ENCODE data around the gene SFXN3.

Gene SFXN3

DNA sequence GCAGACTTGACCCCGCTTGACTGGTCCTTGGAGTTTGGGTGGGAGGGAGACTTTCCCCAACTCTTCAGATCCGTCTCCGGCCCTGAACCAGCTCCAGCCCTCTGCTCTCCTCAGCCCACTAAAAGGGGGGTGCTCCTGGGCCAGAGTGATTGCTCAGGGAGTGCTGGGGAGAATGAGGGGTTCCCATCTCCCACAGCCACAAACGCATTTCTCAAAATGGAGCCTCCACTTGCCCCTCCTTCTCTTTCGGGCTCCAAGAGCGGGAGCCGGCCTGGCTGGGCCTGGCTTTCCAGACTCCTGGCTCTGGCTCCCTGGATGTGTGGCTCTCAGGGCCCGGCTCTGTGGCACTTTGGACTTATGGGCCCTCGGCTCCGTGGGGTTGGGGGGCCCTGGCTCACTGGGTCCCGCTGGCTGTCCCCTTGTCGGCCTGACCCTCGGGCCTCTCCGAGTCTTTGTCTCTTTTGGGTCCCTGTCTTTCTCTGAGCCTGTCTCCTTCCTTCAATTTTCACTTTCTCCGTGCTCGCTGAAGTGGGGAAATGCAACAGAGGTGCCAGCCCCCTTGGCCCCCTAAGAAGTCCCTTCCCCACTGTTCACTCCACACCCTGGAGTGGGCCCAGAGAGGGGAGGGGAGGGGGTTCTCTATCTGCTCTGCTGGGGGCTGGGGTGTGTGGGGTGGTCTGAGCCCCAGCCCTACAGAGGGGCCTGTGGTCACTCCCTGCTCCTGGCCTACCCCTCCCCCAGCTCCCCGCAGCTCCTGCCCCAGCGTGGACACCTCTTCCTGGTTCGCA is 30.7 kb upstream of the SFXN3 start:
- DNase-seq = no peak

GRCh38 chr10:101000915-101001658 is 29.9 kb upstream of the SFXN3 start:
- DNase-seq = no peak

- no peak for DNase-seq
Measured at GRCh38 chr10:101001659-101002035, 29.4 kb upstream of the SFXN3 start.

DNA sequence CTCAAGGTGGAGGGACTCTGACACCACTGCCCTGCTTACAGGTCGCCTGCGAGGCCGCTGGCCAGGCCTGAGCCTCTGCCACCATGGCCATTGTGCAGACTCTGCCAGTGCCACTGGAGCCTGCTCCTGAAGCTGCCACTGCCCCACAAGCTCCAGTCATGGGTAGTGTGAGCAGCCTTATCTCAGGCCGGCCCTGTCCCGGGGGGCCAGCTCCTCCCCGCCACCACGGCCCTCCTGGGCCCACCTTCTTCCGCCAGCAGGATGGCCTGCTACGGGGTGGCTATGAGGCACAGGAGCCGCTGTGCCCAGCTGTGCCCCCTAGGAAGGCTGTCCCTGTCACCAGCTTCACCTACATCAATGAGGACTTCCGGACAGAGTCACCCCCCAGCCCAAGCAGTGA is 28.6 kb upstream of the SFXN3 start:
- no peak for DNase-seq

- DNase-seq = no peak
Measured at GRCh38 chr10:101003639-101004206, 27.3 kb upstream of the SFXN3 start.

DNA sequence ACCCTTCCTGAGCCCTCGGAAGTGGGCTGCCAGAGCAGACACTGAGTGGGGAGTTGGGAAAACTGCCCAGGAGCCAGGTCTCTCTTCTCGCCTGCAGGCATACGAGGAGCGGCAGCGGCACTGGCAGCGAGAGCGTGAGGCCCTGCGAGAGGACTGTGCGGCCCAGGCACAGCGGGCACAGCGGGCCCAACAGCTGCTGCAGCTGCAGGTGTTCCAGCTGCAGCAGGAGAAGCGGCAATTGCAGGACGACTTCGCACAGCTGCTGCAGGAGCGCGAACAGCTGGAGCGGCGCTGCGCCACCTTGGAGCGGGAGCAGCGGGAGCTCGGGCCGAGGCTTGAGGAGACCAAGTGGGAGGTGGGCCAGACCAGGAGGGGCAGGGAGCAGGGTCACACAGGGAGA is 25.7 kb upstream of the SFXN3 start:
- DNase-seq = no peak

GRCh38 chr10:101005869-101006567 is 25.0 kb upstream of the SFXN3 start:
- DNase-seq = no peak

DNA sequence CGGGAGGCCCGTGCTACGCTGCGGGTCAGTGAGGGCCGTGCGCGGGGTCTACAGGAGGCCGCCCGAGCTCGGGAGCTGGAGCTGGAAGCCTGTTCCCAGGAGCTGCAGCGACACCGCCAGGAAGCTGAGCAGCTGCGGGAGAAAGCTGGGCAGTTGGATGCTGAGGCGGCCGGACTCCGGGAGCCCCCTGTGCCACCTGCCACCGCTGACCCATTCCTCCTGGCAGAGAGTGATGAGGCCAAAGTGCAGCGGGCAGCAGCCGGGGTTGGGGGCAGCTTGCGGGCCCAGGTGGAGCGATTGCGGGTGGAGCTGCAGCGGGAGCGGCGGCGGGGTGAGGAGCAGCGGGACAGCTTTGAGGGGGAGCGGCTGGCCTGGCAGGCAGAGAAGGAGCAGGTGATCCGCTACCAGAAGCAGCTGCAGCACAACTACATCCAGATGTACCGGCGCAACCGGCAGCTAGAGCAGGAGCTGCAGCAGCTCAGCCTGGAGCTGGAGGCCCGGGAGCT is 24.4 kb upstream of the SFXN3 start:
- no peak for DNase-seq

GRCh38 chr10:101007099-101007711 is 23.8 kb upstream of the SFXN3 start:
- DNase-seq = no peak

DNA sequence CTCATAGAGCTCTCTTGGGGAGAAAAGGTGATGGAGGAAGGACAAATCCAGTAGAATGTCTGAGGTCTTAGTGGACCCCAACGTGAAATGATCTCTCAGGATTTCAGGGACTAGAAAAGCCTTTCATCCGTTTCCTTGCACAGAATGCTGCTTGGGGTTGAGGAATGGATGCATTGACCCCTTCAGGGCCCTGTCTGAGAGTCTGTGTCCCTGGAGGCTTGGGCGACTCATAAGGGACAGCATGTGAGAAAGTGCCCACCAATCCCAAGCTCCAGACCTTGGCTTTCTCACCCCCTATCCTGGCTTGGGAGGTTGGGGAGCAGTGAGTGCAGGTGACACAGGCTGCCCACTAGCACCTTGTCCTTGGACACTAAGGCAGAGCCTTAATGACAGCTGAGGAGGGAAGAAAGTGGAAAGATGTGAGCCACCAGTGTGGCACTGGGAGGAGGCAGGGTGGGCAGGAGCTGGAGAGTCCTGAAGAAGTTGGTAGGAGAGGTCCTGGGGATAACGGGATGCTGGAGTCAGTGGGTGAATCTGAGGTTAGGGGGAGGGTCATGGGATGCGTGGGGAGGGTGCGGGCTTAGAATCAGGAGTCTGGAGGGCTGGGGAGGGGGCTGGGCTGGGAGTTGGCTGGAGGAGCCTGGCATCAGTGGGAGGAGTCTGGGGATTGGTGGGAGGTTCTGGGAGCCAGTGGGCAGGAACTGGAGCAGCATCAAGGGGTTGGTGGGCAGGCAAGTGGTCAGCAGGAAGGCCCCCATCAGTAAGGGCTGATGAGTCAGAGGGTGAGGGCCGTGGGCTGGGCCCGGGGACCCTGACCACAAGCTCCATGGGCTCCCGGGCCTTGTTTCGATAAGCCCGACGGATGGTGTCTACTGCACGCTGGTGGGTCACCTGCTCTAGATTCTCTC is 22.9 kb upstream of the SFXN3 start:
- no peak for DNase-seq

DNA sequence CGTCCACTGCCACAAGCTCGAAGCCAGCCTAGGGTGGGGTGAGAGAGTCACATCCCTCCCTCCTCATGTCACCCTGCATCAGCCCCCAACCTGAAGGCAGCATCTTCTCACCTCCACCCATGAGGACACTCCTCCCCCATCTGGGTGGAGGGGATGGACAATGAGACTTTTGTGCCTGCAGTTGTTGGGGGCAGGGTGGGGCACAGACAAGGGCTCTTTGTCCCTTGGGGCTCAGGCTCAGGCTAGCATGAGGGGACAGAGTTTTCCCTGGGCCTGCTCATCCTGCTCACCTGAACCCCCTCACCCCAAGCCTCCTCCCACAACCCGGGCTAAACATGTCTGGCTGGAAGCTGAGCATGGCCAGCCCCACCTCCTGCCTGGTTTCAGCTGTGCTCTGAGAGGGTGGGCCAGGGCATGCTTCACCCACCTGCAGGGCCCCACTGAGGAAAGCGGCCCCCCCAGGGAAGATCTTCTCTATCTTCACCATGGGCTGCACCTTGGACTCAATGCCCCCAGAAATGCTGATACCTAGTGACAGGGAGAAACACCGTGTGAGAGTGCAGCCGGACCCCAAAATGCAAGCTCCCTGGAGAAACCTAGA is 22.1 kb upstream of the SFXN3 start:
- no peak for DNase-seq

- no peak for DNase-seq
Measured at GRCh38 chr10:101010329-101010728, 20.7 kb upstream of the SFXN3 start.

DNA sequence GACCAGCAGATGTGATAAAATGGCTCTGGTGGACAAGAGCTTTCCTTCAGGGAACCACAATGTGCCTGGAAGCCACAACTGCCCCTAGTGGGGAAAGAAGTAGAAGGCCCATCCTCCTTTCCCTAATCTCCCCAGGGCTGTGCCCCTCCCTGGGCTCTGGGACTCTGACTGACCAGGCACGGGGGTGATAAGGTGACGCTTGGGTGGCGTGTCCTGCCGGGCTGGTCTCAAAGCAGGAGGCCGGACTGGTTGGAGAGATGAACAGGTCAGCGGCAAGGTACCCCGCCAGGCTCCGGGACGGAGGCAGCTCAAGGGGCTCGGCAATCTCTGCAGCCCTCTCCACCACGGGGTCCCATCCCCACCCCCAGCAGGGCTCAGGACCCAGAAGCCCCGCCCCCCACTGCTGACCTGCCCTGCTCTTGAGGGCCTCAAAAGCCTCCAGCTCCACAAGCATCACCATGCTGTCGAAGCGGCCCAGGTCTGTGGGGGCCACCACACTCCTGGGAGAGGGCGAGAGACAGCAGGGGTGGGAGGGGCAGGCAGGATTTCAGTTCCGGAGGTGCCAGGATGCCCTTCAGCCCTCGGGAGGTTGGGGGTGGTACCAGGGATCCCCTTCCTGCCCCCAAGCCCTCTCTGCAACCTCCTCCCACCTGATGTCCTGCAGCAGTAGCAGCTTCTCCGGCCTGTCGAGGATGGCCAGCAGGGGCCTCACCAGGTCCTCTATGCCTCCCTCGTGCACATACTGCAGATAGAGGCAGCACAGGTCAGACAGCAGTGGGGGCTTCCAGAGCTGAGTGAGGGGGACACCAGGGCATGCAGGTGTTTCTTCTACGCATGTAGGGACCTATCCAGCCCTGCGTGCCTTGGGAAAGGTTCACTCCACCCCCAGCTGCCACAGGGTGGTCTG is 19.3 kb upstream of the SFXN3 start:
- no peak for DNase-seq

DNA sequence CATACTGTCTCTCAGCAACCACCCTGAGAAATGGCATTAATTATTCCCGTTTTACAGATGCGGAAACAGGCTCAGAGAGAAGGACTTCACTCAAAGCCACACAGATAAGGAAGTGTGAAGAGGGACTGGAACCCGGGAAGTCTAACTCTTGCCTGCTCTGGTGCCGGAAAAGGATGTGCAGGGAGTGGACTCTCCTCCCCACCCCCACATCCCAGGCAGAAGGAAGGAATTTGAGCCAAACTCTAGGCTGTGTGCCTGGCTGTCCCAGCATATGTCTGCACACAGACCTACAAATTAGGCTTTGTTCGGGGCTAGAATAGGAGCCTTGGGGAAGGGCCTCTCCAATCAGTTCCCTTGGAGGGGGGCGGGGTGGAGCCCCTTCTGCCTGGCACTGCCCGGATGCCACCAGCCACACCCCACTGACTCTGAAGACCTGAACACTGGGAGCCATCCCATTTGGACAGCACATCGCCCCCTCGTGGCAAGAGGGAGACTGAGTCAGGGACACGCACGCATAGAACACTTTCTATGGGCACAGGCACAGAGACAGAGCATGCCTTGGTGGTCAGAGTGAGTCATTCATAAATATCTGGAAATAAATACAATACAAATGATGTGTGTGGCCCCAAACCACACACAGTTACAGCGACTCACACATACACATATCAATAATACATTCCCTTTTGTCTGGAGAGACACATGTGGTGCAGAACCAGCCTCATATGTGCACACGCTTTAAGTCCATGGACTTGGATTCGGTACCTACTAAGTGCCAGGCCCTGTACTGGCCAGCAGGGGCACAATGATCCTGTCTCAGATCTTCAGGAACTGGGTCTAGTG is 18.3 kb upstream of the SFXN3 start:
- peak; percentile 85 for DNase-seq

GRCh38 chr10:101013365-101013825 is 17.6 kb upstream of the SFXN3 start:
- DNase-seq = no peak

- peak; percentile 86 for DNase-seq
Measured at GRCh38 chr10:101014230-101014884, 16.7 kb upstream of the SFXN3 start.

DNA sequence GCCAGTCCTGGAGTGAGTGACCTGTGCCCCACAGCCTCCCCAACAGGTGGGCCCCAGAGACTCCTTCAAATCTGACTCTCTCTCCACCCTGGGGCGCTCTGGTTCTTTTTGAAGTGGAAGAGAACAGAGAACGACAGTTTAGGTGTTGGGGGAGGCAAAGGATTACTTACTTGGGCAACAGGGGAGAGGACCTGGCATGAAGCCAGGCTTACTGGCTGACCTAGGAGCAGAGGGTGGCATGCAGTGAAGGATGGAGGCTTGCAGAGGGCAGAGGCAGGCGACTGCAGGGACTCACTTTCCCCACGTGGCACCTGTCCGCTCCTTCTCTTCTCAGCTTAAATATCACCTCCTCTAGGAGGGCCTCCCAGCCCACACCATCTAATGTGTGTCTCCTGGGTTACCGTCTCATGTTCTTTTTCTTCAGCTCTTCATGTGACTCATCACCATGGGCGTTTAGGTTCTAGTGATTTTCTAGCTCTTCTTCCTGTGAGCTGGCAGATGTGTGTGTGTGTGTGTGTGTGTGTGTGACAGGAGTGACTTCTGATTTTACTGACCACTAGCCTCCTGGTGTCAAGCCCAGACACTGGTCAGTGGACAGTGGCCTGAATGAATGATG is 16.0 kb upstream of the SFXN3 start:
- DNase-seq = no peak

DNA sequence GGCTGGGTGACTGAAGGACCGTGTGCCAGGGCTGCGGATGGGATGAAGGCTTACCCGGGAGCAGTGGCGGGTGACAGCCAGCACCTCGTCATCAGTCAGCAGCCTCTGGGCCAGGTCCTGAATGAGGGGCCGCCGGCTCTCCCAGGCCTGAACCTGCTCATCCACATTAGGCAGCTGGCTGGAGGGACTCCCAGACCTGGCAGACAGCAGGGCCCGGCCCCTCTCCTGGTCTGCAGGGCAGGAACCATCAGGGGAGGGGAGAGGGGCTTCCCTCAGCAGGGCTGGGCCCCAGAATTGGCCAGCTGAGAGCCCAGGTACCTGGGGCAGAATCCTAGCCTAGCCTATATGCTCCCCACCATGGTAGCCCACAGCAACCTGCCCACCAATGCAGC is 15.5 kb upstream of the SFXN3 start:
- DNase-seq = no peak

Data from CD4-positive, alpha-beta T cell treated with Interleukin-17A for 4 hours (primary cell).